GM18907 (cell line): ENCODE measurements around the gene CYTH2.
"Not testable (repeated sequence)": the region's sequence is repeated elsewhere in the genome, so short reads cannot be mapped to it uniquely, and the experiment has no call there.

ENCODE experiments used
- ATAC-seq: cut with Tn5 transposase; IDR thresholded peaks from one replicate; pipeline ENCODE4 v1.9.1; 2021; ENCODE audit warnings: mild to moderate bottlenecking, moderate library complexity; ENCODE audit not compliant: unreplicated experiment

The CYTH2 gene

GRCh38 chr19:48477067-48477685 lies 8.0 kb downstream of the CYTH2 start:
- ATAC-seq = no peak

- no peak for ATAC-seq
Observed at GRCh38 chr19:48477698-48478338, 8.6 kb downstream of the CYTH2 start.

GRCh38 chr19:48478339-48479256 lies 9.4 kb downstream of the CYTH2 start:
- ATAC-seq = no peak

- no peak for ATAC-seq
Observed at GRCh38 chr19:48479686-48480085, 10.5 kb downstream of the CYTH2 start.

- ATAC-seq = no peak
Observed at GRCh38 chr19:48480183-48480557, 11.0 kb downstream of the CYTH2 start.

- peak; percentile 42 for ATAC-seq
Observed at GRCh38 chr19:48480558-48481500, 11.7 kb downstream of the CYTH2 start.

- ATAC-seq = no peak
Observed at GRCh38 chr19:48481846-48482639, 12.9 kb downstream of the CYTH2 start.

- ATAC-seq = no peak
Observed at GRCh38 chr19:48483301-48483700, 14.1 kb downstream of the CYTH2 start.

- ATAC-seq = no peak
Observed at GRCh38 chr19:48484247-48484893, 15.2 kb downstream of the CYTH2 start.

- ATAC-seq = no peak
Observed at GRCh38 chr19:48484931-48485612, 15.9 kb downstream of the CYTH2 start.

- ATAC-seq = not testable (repeated sequence)
Observed at GRCh38 chr19:48486706-48487105, 17.5 kb downstream of the CYTH2 start.

GRCh38 chr19:48487544-48487943 lies 18.4 kb downstream of the CYTH2 start:
- ATAC-seq = no peak

GRCh38 chr19:48487948-48488347 lies 18.8 kb downstream of the CYTH2 start:
- no peak for ATAC-seq

GRCh38 chr19:48488478-48488877 lies 19.3 kb downstream of the CYTH2 start:
- not testable (repeated sequence) for ATAC-seq

- ATAC-seq = no peak
Observed at GRCh38 chr19:48489608-48490216, 20.5 kb downstream of the CYTH2 start.

- ATAC-seq = no peak
Observed at GRCh38 chr19:48490981-48491792, 22.0 kb downstream of the CYTH2 start.

GRCh38 chr19:48491793-48492123 lies 22.6 kb downstream of the CYTH2 start:
- ATAC-seq = no peak
